H9 (cell line): Measurements from ENCODE around the gene HLA-DRA. TPM values are rescaled to one million over a fixed set of nuclear protein-coding genes. Genes with fewer than 3 reads are reported as not detected.

Experiments used
- DNase-seq: peaks from one replicate; pipeline ENCODE4 v3.0.0-alpha.2; 2017
- H2AFZ ChIP-seq: one replicate; pipeline ENCODE4 v1.6.1; 2013; ENCODE audit warnings: mild to moderate bottlenecking, low read length, control low read depth, moderate library complexity
- H2AK5ac ChIP-seq: 2 replicates; pipeline ENCODE4 v1.6.1; 2013; ENCODE audit warnings: low read length, control low read depth, mixed read lengths; ENCODE audit not compliant: insufficient read length
- H2BK120ac ChIP-seq: one replicate; pipeline ENCODE4 v1.6.1; 2013; ENCODE audit warnings: low read depth, mild to moderate bottlenecking, low read length, control low read depth, inconsistent platforms; ENCODE audit not compliant: poor library complexity, severe bottlenecking
- H2BK12ac ChIP-seq: 2 replicates; pipeline ENCODE4 v1.6.1; 2013; ENCODE audit warnings: low read length, control low read depth, mixed read lengths, low read depth; ENCODE audit not compliant: insufficient read length
- H2BK15ac ChIP-seq: 2 replicates; pipeline ENCODE4 v1.6.1; 2013; ENCODE audit warnings: low read depth, low read length, control low read depth
- H2BK20ac ChIP-seq: one replicate; pipeline ENCODE4 v1.6.1; 2013; ENCODE audit warnings: low read depth, mild to moderate bottlenecking, low read length, control low read depth, inconsistent platforms; ENCODE audit not compliant: poor library complexity, severe bottlenecking
- H2BK5ac ChIP-seq: 2 replicates; pipeline ENCODE4 v1.6.1; 2013; ENCODE audit warnings: low read length, control low read depth, mixed read lengths; ENCODE audit not compliant: insufficient read length
- H3K14ac ChIP-seq: 2 replicates; pipeline ENCODE4 v1.6.1; 2013; ENCODE audit warnings: low read length, control low read depth; ENCODE audit not compliant: insufficient read depth
- H3K18ac ChIP-seq: 2 replicates; pipeline ENCODE4 v1.6.1; 2013; ENCODE audit warnings: low read depth, mild to moderate bottlenecking, mixed read lengths, low read length, control low read depth; ENCODE audit not compliant: insufficient read length
- H3K23ac ChIP-seq: 2 replicates; pipeline ENCODE4 v1.6.1; 2013; ENCODE audit warnings: low read length, control low read depth, mixed read lengths, low read depth; ENCODE audit not compliant: insufficient read length
- H3K23me2 ChIP-seq: 2 replicates; pipeline ENCODE4 v1.6.1; 2013; ENCODE audit warnings: low read depth, mild to moderate bottlenecking, mixed read lengths, low read length, control low read depth; ENCODE audit not compliant: insufficient read length, poor library complexity, severe bottlenecking
- H3K27ac ChIP-seq: 2 replicates; pipeline ENCODE4 v1.5.1; 2013; ENCODE audit warnings: low read length, control low read depth, mixed read lengths, low read depth; ENCODE audit not compliant: insufficient read length
- H3K27me3 ChIP-seq: 2 replicates; pipeline ENCODE4 v1.6.1; 2013; ENCODE audit warnings: low read length, control low read depth, inconsistent platforms; ENCODE audit not compliant: insufficient read depth
- H3K4ac ChIP-seq: 2 replicates; pipeline ENCODE4 v1.6.1; 2013; ENCODE audit warnings: low read depth, mild to moderate bottlenecking, control low read depth, inconsistent platforms, low read length, moderate library complexity
- H3K4me1 ChIP-seq: 2 replicates; pipeline ENCODE4 v1.6.1; 2013; ENCODE audit warnings: low read length, control low read depth, inconsistent platforms; ENCODE audit not compliant: insufficient read depth
- H3K4me2 ChIP-seq: 2 replicates; pipeline ENCODE4 v1.6.1; 2013; ENCODE audit warnings: low read length, control low read depth, mixed read lengths; ENCODE audit not compliant: insufficient read length, insufficient read depth
- H3K56ac ChIP-seq: 2 replicates; pipeline ENCODE4 v1.6.1; 2013; ENCODE audit warnings: low read depth, mild to moderate bottlenecking, mixed read lengths, low read length, control low read depth; ENCODE audit not compliant: insufficient read length
- H3K79me1 ChIP-seq: 2 replicates; pipeline ENCODE4 v1.6.1; 2013; ENCODE audit warnings: low read depth, mild to moderate bottlenecking, moderate library complexity, low read length, control low read depth, inconsistent platforms; ENCODE audit not compliant: insufficient read depth, poor library complexity, severe bottlenecking
- H3K79me2 ChIP-seq: 2 replicates; pipeline ENCODE4 v1.6.1; 2013; ENCODE audit warnings: low read length, control low read depth, inconsistent platforms; ENCODE audit not compliant: insufficient read depth
- H3K9ac ChIP-seq: 2 replicates; pipeline ENCODE4 v1.6.1; 2013; ENCODE audit warnings: low read length, control low read depth, mixed read lengths; ENCODE audit not compliant: insufficient read length; ENCODE audit errors: extremely low read depth
- H3K9me3 ChIP-seq: one replicate; pipeline ENCODE4 v1.6.1; 2013; ENCODE audit warnings: low read depth, low read length, inconsistent platforms; ENCODE audit not compliant: control insufficient read depth
- H3T11ph ChIP-seq: one replicate; pipeline ENCODE4 v1.6.1; 2013; ENCODE audit warnings: mild to moderate bottlenecking, low read length, control low read depth, inconsistent platforms
- H4K20me1 ChIP-seq: one replicate; pipeline ENCODE4 v1.6.1; 2013; ENCODE audit not compliant: control insufficient read depth, insufficient read length, insufficient read depth
- H4K5ac ChIP-seq: 2 replicates; pipeline ENCODE4 v1.6.1; 2013; ENCODE audit warnings: low read depth, mild to moderate bottlenecking, mixed read lengths, low read length, control low read depth; ENCODE audit not compliant: insufficient read length
- H4K8ac ChIP-seq: replicated peaks from 2 replicates; pipeline ENCODE4 v1.6.1; 2013; ENCODE audit warnings: low read length, control low read depth, mixed read lengths, low read depth; ENCODE audit not compliant: insufficient read length
- H4K91ac ChIP-seq: 2 replicates; pipeline ENCODE4 v1.6.1; 2013; ENCODE audit warnings: low read depth, mild to moderate bottlenecking, moderate library complexity, mixed read lengths, low read length, control low read depth; ENCODE audit not compliant: insufficient read length
- H3K27ac Mint-ChIP-seq, 3 experiments: 2 replicates in 2 of 3; 3 replicates in 1 of 3; pipeline ENCODE4 v1.8.0; 2020 to 2021; ENCODE audit warnings: mixed read lengths in 3 of 3, mild to moderate bottlenecking in 1 of 3, moderate library complexity in 1 of 3
- H3K27me3 Mint-ChIP-seq: 2 replicates; pipeline ENCODE4 v1.8.0; 2021; ENCODE audit warnings: low read depth, mild to moderate bottlenecking, moderate library complexity, mixed read lengths
- H3K36me3 Mint-ChIP-seq, 3 experiments: 2 replicates in 2 of 3; 3 replicates in 1 of 3; pipeline ENCODE4 v1.8.0; 2020 to 2021; ENCODE audit warnings: low read depth in 3 of 3, mixed read lengths in 3 of 3; ENCODE audit not compliant: insufficient read depth in 1 of 3
- H3K4me1 Mint-ChIP-seq, 2 experiments: 2 replicates each; pipeline ENCODE4 v1.8.0; 2020; ENCODE audit warnings: mixed read lengths in 2 of 2
- H3K4me3 Mint-ChIP-seq, 2 experiments: 2 replicates in 1 of 2; 3 replicates in 1 of 2; pipeline ENCODE4 v1.8.0; 2020 to 2021; ENCODE audit warnings: mild to moderate bottlenecking in 2 of 2, mixed read lengths in 2 of 2, moderate library complexity in 1 of 2
- H3K9me3 Mint-ChIP-seq, 2 experiments: 2 replicates in 1 of 2; 3 replicates in 1 of 2; pipeline ENCODE4 v1.8.0; 2020; ENCODE audit warnings: mild to moderate bottlenecking in 2 of 2, mixed read lengths in 2 of 2, moderate library complexity in 1 of 2
- CTCF ChIP-seq: fragments of 200-600 bp; sonication (generic); conservative IDR thresholded peaks from 3 replicates; pipeline ENCODE4 v1.8.0; 2021; ENCODE audit warnings: antibody characterized with exemption, mild to moderate bottlenecking
- WGBS: extraction: QIAGEN DNeasy Blood & Tissue Kit; methylation state at CpG from one replicate; pipeline ENCODE4 v1.1.7; 2013; ENCODE audit warnings: missing lambda C conversion rate, low lambda C conversion rate, mixed read lengths; ENCODE audit not compliant: insufficient read length; ENCODE audit errors: extremely low coverage; 5-methylcytosine and 5-hydroxymethylcytosine counted together
- total RNA-seq: library from RNA; stranded (reverse); gene quantifications from 2 replicates; pipeline ENCODE4 v1.2.1, GENCODE V29; 2021

HLA-DRA gene
- total RNA-seq, 1 experiment from 2014 or later = 3.1 TPM

GRCh38 chr6:32393665-32394420 is 45.8 kb upstream of the HLA-DRA start:
- H2BK20ac ChIP-seq = no peak overlapping the region
- no peak overlapping the region for H3K9ac ChIP-seq
- H3K23ac ChIP-seq = no peak overlapping the region
- H2BK12ac ChIP-seq = no peak overlapping the region
- H3K4me1 Mint-ChIP-seq = no peaks in the 10 kb centered on the region
- H4K5ac ChIP-seq = no peak overlapping the region
- no peak overlapping the region for H2BK15ac ChIP-seq
- H3K79me1 ChIP-seq = no peaks in the 10 kb centered on the region
- no peak overlapping the region for H3K14ac ChIP-seq
- H3K9me3 ChIP-seq = no peaks in the 10 kb centered on the region
- TF ChIP-seq CTCF = no peak
- no peaks in the 10 kb centered on the region for H3K23me2 ChIP-seq
- H3K18ac ChIP-seq = peak overlapping the region; percentile 63
- no peaks in the 10 kb centered on the region; a peak in 1 of 7 replicates for H3K36me3 Mint-ChIP-seq
- H2BK120ac ChIP-seq = no peak overlapping the region
- H3K4ac ChIP-seq = no peak overlapping the region
- no peak overlapping the region for H3K56ac ChIP-seq
- H2AK5ac ChIP-seq = no peak overlapping the region
- no peak overlapping the region for H3K4me3 Mint-ChIP-seq
- no CpG with 5 or more reads among the region's 7 CpGs for WGBS
- no peak overlapping the region for H4K91ac ChIP-seq
- H4K8ac ChIP-seq = no peak overlapping the region
- no peaks in the 10 kb centered on the region; the same call in 1 of the 2 replicates for H3K4me1 ChIP-seq
- H3K79me2 ChIP-seq = no peaks in the 10 kb centered on the region
- no peak overlapping the region for H3K4me2 ChIP-seq
- H4K20me1 ChIP-seq = no peaks in the 10 kb centered on the region
- no peaks in the 10 kb centered on the region; the same call in 1 of the 2 replicates for H3K27me3 Mint-ChIP-seq
- no peak overlapping the region for H3K27ac ChIP-seq
- no peaks in the 10 kb centered on the region for H3K9me3 Mint-ChIP-seq
- H2AFZ ChIP-seq = no peak overlapping the region
- H3K27ac Mint-ChIP-seq = 0 out of 7 replicates have a peak overlapping the region, but pooled peaks of 1 of the 3 experiments have one; percentile 7
- DNase-seq = no peak
- H3K27me3 ChIP-seq = no peaks in the 10 kb centered on the region
- no peak overlapping the region for H3T11ph ChIP-seq
- no peak overlapping the region for H2BK5ac ChIP-seq
